ENCODE measurements around the gene GCSAM. TPM values are rescaled to one million over a fixed set of nuclear protein-coding genes. Genes with fewer than 3 reads are reported as not detected.

Gene GCSAM
- total RNA-seq, 1 experiment from 2014 or later: not detected

GRCh38 chr3:112083239-112083638, 49.8 kb downstream of the GCSAM start:
- Mint-ChIP-seq H3K4me3 (no peak overlapping the region), H3K4me1 (peaks cover 20 to 21% of the 10 kb centered on the region in 2 experiments), H3K36me3 (ENCODE audit: insufficient read depth in 1 of 3, low read depth in 3 of 3) (no peaks in the 10 kb centered on the region), H3K9me3 (no peaks in the 10 kb centered on the region; a peak in 1 of 5 replicates), H3K27ac (no peak overlapping the region), H3K27me3 (ENCODE audit: low read depth) (peaks cover 20% of the 10 kb centered on the region)
- Histone ChIP-seq H3K27ac (ENCODE audit: insufficient read length, low read depth, low read length) (no peak overlapping the region), H3K23ac (ENCODE audit: insufficient read length, low read depth, low read length) (no peak overlapping the region), H2BK120ac (ENCODE audit: low read depth, low read length, poor library complexity, severe bottlenecking) (no peak overlapping the region), H3K9ac (ENCODE audit: extremely low read depth, insufficient read length, low read length) (no peak overlapping the region), H2AFZ (ENCODE audit: low read length) (no peak overlapping the region), H4K91ac (ENCODE audit: insufficient read length, low read depth, low read length) (no peak overlapping the region), H3K27me3 (ENCODE audit: insufficient read depth, low read length) (no peaks in the 10 kb centered on the region; the same call in 1 of the 2 replicates), H3K4me1 (ENCODE audit: insufficient read depth, low read length) (peaks cover 3% of the 10 kb centered on the region; the same call in 1 of the 2 replicates), H3K9me3 (ENCODE audit: control insufficient read depth, low read depth, low read length) (no peaks in the 10 kb centered on the region), H3K4ac (ENCODE audit: low read depth, low read length) (no peak overlapping the region), H4K8ac (replicated peaks; ENCODE audit: insufficient read length, low read depth, low read length) (no peak overlapping the region), H3K79me1 (ENCODE audit: insufficient read depth, low read depth, low read length, poor library complexity, severe bottlenecking) (no peaks in the 10 kb centered on the region), H3K18ac (ENCODE audit: insufficient read length, low read depth, low read length) (no peak overlapping the region), H3T11ph (ENCODE audit: low read length) (no peak overlapping the region), H2AK5ac (ENCODE audit: insufficient read length, low read length) (no peak overlapping the region), H3K23me2 (ENCODE audit: insufficient read length, low read depth, low read length, poor library complexity, severe bottlenecking) (peaks cover 12% of the 10 kb centered on the region), H4K20me1 (ENCODE audit: control insufficient read depth, insufficient read depth, insufficient read length) (no peaks in the 10 kb centered on the region), H2BK5ac (ENCODE audit: insufficient read length, low read length) (no peak overlapping the region), H3K14ac (ENCODE audit: insufficient read depth, low read length) (no peak overlapping the region), H3K79me2 (ENCODE audit: insufficient read depth, low read length) (no peaks in the 10 kb centered on the region), H4K5ac (ENCODE audit: insufficient read length, low read depth, low read length) (no peak overlapping the region), H2BK12ac (ENCODE audit: insufficient read length, low read depth, low read length) (no peak overlapping the region), H2BK20ac (ENCODE audit: low read depth, low read length, poor library complexity, severe bottlenecking) (no peak overlapping the region), H3K56ac (ENCODE audit: insufficient read length, low read depth, low read length) (no peak overlapping the region), H3K4me2 (ENCODE audit: insufficient read depth, insufficient read length, low read length) (no peak overlapping the region), H2BK15ac (ENCODE audit: low read depth, low read length) (no peak overlapping the region)
- no peak for TF ChIP-seq CTCF (conservative IDR thresholded peaks at IDR 0.05)
- DNase-seq: no peak
- WGBS (ENCODE audit: extremely low coverage, insufficient read length, low lambda C conversion rate): no CpG with 5 or more reads among the region's 4 CpGs
